Bronchial epithelial cell (primary cell): ENCODE results near the gene USB1. TPM values are rescaled to one million over a fixed set of nuclear protein-coding genes. Genes with fewer than 3 reads are reported as not detected.
A peak's percentile ranks its signal among the peaks of the same experiment; 100 is the strongest.

Experiments used
- DNase-seq: peaks from one replicate; pipeline ENCODE4 v3.0.0-alpha.2; 2010; ENCODE audit warnings: low read depth
- FAIRE-seq: peaks from 2 replicates; lab custom pipeline; 2011; peaks lifted over from hg19 to GRCh38; lab: Jason Lieb, UNC
- H3K27me3 ChIP-seq: 2 replicates; pipeline ENCODE4 v1.5.1; 2011; ENCODE audit warnings: low read length; ENCODE audit not compliant: control insufficient read depth, insufficient read depth
- H3K36me3 ChIP-seq: 2 replicates; pipeline ENCODE4 v1.5.1; 2011; ENCODE audit warnings: low read length; ENCODE audit not compliant: control insufficient read depth, insufficient read depth
- H3K4me3 ChIP-seq: 2 replicates; pipeline ENCODE4 v1.5.1; 2011; ENCODE audit warnings: mild to moderate bottlenecking, low read depth, low read length, control low read depth
- CTCF ChIP-seq: IDR thresholded peaks from 2 replicates; pipeline ENCODE4 v1.5.1; 2011; ENCODE audit warnings: mild to moderate bottlenecking, moderate library complexity, low read length, control low read depth, inconsistent platforms; ENCODE audit not compliant: insufficient read depth, severe bottlenecking
- total RNA-seq: library from RNA; depleted of rRNA; stranded (reverse); fragments of >200 nt; gene quantifications from 2 replicates; pipeline ENCODE4 v1.2.1, GENCODE V29; 2014

Gene USB1
- total RNA-seq, 1 donor from 2014 or later: 29.5 TPM

- H3K36me3 ChIP-seq: peaks cover 16% of the 10 kb centered on the region
- DNase-seq (no peak), FAIRE-seq (no peak)
- H3K4me3 ChIP-seq: no peak overlapping the region
- H3K27me3 ChIP-seq: no peaks in the 10 kb centered on the region
- TF ChIP-seq CTCF: no peak
Measured at GRCh38 chr16:58016840-58017446, 15.7 kb downstream of the USB1 start.

- no peak for FAIRE-seq
- no peak for DNase-seq
- H3K36me3 ChIP-seq: peaks cover 6% of the 10 kb centered on the region
- no peak overlapping the region for H3K4me3 ChIP-seq
- TF ChIP-seq CTCF: no peak
- H3K27me3 ChIP-seq: no peaks in the 10 kb centered on the region
Measured at GRCh38 chr16:58018803-58019202, 17.6 kb downstream of the USB1 start.

- DNase-seq: no peak
- Histone ChIP-seq H3K36me3 (peaks cover 6% of the 10 kb centered on the region), H3K27me3 (no peaks in the 10 kb centered on the region), H3K4me3 (no peak overlapping the region)
- TF ChIP-seq CTCF: no peak
- no peak for FAIRE-seq
Measured at GRCh38 chr16:58019866-58020538, 18.8 kb downstream of the USB1 start.

GRCh38 chr16:58020628-58021521 lies 19.7 kb downstream of the USB1 start:
- Histone ChIP-seq H3K36me3 (peaks cover 6% of the 10 kb centered on the region), H3K27me3 (no peaks in the 10 kb centered on the region), H3K4me3 (no peak overlapping the region)
- DNase-seq (peak; percentile 48), FAIRE-seq (no peak)
- TF ChIP-seq CTCF: peak; percentile 80

- H3K27me3 ChIP-seq: no peaks in the 10 kb centered on the region
- TF ChIP-seq CTCF: no peak
- FAIRE-seq: no peak
- peaks cover 6% of the 10 kb centered on the region for H3K36me3 ChIP-seq
- H3K4me3 ChIP-seq: no peak overlapping the region
- DNase-seq: peak; percentile 68
Measured at GRCh38 chr16:58021661-58022551, 20.7 kb downstream of the USB1 start.
